HG02642 (cell line): ENCODE results near the gene CERKL.
A peak's percentile ranks its signal among the peaks of the same experiment; 100 is the strongest.

Experiments used
- ATAC-seq: cut with Tn5 transposase; IDR thresholded peaks from one replicate; pipeline ENCODE4 v1.9.1; 2021; ENCODE audit warnings: mild to moderate bottlenecking; ENCODE audit not compliant: unreplicated experiment, poor library complexity

CERKL gene

DNA sequence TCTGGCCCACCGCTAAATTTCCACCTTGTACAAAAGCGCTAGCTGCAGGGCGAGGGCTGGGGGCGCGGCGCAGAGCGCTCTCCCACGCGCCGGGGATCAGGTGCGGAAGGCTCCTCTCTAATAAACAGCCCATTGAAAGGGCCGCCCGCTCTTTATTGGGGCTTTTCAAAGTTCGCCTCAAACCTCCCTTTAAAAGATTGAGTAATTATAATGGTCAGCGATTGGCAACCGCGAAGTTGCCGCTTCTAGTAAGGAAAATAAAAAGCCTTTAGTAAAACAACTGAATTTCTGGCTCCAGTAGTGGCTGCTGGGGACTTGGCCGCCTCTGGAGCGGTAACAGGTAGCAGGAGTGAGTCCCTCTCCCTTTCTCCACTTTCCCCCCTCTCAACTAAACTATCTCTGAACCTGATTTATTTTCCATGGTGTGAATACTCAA, 22.7 kb upstream of the CERKL start:
- no peak for ATAC-seq

DNA sequence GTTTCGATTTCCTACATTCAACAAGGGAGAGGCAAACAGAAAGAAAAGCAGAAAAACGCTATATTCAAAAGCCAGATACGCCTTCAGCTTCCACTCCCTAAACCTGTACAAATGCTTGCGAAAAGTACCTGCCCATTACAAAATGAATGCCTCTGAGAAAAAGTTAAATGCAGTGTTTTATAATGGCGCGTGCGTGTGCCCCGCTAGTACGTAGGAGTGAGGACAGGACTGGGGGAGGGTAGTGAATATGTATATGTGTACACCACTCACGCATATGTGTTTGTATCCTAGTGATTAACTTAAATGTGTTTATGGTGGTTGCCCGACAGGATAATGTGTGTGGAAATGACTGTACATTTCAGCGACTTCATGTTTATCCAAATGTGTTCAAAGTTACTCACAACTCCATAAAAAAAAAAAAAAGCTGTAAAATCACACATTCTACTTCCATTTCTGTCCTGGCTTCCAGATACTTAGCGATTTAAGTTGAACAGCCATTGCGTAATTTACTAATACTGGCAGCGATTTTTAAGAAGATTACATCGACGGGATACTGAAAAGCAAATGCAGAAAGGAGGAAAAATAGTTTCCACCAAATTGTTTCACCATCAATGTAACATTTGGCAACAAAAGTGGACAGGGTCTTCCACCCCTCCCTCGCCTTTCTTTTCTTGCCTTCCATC, 22.1 kb upstream of the CERKL start:
- ATAC-seq = no peak

DNA sequence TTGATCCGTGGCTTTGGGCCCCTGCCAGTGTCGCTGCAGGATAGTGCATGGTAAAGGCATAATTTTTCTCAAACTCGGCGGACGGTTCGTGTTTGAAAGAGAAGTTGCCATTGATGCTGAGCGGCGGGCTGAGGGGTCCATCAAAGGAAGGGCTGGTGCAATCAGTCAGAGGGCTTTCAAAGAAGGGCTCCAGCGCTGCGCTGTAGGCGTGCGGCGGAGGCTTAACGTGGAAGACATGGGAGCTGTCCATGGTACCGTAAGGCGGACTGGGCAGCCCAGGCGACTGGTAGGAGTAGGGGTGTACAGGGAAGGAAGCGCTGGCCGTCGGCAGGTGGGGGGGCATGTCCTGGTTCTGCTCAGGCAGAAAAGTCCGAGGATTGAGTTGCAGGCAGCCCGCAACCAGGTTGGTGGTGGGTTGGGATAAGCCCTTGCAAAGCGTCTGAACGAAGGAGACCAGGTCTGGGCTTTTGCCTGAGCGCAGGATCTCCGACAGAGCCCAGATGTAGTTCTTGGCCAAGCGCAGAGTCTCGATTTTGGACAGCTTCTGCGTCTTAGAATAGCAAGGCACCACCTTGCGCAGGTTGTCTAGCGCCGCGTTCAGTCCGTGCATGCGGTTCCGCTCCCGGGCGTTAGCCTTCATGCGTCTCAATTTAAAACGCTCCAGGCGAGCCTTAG, 21.1 kb upstream of the CERKL start:
- ATAC-seq = peak; percentile 69

DNA sequence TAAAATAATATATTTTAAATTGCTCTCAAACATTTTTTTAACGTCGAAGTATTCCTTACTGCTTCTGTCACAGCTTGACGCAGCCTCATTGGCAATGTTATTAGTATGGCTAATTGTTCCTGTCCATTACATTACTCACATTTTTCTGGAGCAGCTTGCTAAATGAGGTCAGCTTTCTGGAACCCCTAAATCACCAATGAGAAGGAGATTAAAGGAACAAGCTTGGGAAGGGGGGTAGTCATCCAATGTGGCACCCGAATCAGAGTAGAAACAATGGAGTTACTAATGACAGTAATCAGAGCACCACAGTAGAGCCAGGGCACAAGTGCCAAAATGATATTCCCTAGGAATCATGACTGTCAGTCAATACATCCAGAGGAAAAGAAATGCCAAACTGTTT, 18.3 kb upstream of the CERKL start:
- ATAC-seq = no peak

DNA sequence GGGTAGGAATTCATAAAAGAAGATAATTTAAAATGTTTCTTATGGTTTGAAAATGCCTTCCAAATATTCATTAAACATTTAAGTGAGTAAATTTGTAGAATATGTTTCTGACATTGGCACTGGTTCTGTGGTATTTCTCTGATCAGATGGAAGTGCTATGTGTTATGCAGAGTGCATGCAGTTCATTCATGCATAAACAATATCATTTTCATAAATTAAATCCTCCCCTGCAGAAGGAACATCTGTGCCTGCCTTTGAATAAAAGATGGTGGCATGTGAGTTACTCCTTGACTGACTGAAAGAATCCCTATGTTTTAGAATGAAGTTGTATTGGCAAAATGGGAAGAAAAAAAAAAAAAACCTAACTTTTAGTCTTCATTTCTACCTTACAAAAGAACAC, 17.6 kb upstream of the CERKL start:
- ATAC-seq = no peak

DNA sequence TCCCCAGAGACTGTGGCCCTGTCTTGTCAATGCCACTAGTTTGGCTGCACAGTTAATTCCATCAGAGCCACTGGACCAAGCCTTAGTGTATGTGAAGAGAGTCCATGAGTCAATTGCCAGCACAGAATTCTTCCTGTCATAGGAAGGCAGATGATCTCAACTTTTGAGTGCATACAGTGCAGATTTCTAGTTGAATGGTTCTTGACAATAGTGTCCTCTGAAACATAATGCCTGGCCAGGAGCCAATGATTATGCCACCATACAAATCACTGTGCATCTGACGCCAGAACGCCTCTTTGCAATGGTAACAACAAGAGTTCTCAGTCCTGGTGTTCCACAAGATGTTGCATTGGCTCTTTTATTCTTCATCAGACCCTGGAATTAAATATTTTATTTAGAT, 16.3 kb upstream of the CERKL start:
- ATAC-seq = no peak

DNA sequence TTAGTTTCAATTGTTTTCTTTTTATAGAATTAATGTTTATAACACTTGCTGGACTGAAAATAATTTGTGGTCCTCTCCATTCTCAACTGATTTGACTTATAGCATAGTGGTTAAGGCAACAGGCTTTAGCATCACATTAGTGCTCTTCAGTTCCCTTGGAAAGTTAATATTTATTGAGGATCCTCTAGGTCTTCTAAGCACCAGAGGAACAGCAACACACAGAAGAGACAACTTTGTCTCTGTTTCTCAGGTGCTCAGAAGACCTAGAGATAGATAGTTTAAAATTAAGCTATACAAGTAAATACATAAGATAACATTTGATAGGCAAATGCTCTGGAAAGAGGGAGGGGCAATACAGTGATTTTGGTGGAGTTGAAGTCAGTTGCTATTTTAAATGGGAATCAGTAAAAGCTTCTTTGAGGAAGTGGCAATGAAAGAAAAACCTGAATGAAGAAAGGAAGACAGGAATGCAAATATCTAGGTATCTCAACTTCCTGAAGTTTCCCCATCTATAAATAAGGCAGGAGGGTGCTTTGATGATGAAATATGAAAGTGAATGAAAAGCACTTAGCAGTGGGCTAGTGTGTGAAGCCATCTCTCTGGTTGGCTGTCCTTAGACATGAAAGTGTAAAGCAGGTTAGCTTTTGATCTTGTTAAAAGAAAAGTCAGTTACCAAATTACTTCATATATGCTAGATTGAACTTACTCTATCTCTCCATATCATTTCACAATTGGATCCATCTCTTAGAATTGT, 15.5 kb upstream of the CERKL start:
- peak; percentile 93 for ATAC-seq

DNA sequence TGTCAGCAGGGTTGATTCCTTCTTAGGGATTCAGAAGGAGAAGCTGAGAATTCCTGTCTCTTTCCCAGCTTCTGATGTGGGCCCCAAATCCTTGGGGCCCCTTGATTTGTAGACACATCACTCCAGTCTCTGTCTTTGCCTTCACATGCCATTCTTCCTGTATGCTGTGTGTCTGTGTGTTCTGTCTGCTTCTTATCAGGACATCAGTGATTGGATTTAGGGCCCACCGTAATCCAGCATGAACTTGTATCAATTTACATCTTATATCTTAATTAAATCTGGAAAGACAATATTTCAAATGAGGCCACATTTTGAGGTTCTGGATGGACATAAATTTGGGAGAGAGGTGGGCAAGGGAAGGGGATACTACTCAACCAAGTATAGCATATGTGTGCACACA, 13.7 kb upstream of the CERKL start:
- no peak for ATAC-seq

DNA sequence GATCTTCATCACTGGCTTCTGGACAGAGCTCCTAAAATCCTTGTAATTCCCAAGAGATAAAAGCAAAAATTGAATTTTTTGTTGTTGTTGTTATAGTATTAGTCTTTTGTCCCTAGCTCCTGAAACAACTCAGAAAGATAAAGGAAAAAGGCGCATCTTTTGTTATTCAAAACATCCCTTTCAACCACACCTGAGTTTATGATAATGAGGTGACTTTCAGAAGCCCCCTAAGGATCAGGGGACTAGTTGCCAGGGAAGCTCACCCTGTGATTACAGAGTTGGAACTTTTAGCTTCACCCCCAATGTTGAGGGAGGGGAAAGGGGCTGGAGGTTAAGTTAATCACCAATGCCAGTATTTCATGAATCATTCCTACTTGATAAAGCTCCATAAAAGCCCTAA, 10.3 kb upstream of the CERKL start:
- ATAC-seq = no peak

DNA sequence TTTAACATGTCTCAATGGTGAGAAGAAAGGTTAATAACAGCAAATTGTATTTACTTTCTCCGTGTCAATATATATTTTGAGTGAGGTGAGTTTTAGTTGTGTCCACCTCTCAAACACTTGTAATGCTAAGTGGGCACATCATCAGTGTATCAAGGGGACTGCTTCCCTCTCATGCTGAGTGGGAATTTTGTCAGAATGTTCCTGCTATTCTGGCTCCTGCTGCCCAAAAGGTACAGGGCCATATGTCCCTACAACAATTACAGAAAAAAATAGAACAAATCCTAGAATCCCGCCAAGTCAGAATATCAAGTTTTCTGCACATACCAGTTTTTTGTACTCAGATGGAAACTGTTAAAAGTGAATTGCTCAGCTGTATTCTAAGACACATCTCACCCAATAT, 5.4 kb upstream of the CERKL start:
- no peak for ATAC-seq

DNA sequence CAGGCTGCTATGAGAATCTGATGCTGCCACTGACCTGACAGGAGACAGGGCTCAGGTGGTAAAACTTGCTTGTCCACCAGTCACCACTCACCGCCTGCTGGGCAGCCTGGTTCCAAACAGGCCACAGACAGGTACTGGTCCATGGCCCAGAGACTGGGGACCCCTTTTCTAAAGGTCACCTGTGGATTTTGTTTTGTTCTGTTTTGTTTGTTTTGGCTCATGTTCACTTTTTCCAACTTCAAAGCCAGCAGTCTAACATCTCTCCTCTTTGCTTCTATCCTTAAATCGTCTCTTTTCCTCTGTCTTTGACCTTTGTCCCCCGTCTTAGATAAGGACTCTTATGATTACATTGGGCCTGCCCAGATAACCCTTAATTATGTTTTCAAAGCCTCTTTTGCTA, 3.3 kb upstream of the CERKL start:
- no peak for ATAC-seq

DNA sequence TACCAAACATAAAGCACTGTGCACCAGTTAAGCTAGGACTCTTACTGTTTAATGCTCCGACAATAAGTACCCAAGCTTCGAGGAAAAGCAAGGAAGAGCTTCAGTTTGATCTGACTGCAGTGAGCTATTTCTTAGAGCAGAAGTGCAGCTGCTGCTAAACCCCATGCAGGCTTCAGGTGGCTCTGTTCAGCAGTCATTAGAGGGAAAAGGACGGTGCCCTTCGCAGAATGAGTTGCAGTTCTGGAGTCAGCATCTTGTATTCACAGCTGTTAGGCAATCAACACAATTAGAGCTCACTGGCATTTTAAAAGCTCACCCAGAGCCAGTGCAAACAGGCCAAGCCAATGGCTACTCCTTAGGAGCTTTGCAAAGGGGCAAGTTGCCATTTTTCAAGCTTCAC, 1.5 kb upstream of the CERKL start:
- ATAC-seq = no peak

DNA sequence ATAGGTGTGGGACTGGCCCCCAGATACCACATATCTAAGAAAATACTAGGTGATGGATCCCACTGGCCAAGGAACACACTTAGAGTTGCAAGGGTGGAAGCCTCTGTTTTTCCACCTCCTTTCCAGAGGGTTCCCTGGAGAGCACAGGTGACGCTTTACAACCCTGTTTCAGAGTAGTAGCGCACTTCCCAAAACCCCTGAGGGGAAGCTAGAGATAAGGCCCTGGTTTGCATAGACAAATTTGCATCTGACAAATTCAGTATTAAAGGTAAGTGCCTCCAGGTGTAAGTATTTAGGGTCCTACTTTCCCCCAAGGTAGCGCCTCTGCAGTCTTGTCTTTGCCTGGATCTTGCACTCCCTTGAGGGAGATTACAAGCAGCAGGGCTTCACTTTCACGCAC, 474 bp upstream of the CERKL start:
- ATAC-seq = no peak

DNA sequence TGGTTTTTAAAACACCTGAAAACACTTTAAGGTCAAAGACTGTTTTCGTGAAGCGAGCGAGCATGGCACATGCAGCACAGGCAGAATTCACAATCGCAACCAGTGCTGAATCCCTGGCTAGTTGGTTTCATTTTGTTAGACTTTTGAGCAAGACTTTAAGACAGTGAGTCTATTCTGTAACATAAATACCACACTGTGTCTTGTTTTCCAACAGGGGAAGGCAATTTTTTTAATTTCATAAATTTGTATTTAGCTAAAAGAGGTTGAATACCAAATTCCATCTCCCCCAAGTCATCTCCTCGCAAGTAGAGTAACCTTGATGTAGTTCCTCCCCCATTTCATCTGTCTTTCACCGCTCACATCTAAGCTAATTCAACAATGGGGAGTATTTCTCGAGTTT, 1.4 kb downstream of the CERKL start:
- ATAC-seq = no peak

DNA sequence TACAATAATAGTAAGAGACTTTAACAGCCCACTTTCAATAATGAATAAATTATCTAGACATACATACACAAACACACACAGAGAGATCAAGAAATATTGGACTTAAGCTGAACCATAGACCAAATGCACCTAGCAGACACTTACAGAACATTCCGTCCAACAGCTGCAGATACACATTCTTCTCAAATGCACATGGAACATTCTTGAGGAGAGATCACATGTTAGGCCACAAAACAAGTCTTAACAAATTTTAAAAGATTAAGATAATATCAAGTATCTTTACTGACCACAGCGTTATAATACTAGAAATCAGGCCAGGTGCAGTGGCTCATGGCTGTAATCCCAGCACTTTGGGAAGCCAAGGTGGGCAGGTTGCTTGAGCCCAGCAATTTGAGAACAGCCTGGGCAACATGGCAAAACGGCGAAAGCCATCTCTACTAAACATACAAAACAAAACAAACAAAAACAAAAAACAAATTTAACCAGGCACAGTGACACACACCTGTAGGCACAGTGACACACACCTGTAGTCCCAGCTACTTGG, 7.4 kb downstream of the CERKL start:
- ATAC-seq = no peak

DNA sequence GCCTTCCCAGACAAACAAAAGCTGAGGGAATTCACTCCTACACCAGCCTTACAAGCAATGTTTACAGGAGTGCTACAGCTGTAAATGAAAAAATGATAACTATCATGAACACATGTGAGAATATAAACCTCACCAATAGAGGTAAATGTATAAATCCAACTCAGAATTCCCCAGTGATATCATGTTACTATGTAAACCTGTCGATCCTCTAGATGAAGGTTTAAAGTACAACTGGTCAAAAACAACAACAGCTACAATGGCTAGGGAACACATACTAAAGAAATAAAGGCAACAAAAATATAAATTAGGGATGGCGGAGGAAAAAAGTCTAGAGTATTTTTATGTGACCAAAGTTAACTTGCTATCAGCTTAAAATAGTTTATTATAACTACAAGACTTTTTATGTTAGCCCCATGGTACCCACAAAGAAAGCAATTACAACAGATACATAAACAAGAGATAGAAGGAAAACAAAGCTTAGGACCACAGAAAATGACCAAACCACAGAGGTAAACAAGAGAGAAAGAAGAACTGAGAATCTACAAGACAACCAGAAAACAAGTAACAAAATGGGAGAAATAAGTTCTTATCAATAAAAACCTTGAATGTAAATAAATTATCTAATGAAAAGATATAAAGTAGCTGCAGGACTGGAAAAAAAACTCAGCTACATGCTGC, 8.3 kb downstream of the CERKL start:
- ATAC-seq = no peak

DNA sequence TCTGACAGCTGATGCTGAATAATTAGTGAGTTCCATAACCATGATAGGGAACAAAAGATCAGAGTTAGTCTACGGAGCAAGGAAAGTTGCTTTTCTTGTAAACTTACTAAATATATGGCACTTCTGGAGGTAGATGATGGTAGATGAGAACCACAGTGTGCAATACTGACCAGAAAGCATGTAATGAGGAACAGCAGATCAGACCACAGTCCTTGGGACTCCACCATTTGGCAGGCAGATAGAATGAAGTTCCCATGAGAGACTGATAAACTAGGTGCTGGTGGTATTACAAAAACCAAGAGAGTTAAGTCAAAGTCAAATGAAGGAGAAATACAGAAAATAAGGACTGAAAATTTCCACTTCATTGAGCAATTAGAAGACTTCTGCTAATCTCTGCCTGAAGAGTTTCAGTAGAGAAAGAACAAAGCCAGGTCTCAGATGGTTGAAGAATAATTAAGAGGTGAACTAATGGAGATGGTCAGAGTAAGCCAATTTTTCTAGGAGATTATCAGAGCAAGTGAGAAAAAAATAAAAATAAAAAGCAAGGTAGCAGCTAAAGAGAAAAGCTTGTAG, 10.4 kb downstream of the CERKL start:
- ATAC-seq = peak; percentile 60

DNA sequence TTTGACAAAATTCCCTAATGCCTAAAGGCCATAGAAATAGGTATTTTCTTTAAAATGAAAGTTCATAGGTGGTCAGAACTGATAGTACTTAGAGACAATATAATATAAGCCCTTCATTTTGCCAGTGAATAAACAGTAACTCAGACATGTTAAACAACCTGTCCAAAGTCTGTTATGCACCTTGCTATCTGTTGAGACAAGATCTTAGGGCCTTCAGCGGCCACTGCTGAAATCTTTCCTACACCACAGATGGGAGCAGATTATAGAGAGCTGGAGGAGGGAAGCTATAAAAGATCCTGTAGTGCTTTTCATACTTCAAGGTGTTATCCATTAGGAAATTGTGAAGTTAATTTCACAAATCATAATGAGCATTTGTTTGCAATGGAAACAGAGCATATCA, 13.8 kb downstream of the CERKL start:
- ATAC-seq = no peak

DNA sequence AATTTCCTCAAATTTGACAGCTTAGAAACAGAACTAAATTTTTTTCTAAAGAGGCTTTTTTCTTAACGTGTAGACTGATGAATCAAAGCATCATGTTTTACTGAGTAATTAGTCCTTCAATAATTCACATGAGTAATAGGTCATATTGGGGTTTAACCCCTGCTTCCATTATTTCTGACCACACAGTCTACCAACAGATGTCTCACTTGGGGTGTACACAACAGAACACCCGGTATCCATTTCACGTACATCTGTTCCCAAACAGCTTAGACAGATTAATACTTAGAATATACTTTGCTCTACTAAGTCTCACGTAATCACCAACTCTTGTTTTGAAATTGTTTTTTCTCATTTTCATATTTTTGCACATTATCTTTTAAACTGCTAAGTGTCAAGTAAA, 14.8 kb downstream of the CERKL start:
- no peak for ATAC-seq

DNA sequence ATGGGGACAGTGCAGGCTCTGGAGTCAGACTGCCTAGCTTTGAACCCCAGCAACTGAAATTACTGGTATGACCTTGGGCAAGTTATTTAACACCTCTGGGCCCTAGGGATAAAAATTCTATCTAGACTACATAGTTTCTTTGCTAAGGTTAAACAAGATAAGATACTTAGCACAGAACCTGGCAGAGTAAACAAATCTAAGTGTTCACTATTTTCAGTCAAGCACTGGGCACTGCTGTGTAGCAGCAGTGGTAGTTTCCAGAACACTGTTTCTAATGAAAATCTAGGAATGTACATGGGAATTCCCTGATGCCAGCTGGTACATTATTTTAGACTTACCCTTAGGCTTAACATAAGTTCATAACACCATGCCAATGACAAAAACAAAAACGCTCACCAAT, 17.2 kb downstream of the CERKL start:
- ATAC-seq = no peak
